Liver (tissue), 9 donors: ENCODE measurements around the gene RALGPS2. TPM values are rescaled to one million over a fixed set of nuclear protein-coding genes. Genes with fewer than 3 reads are reported as not detected.
A peak's percentile ranks its signal among the peaks of the same experiment; 100 is the strongest.

Experiments used
- DNase-seq: peaks from one replicate; pipeline ENCODE4 v3.0.0-alpha.2; 2017; ENCODE audit warnings: low spot score
- H3K27ac ChIP-seq, 2 donors: one replicate each; pipeline ENCODE4 v1.7.0; 2013; ENCODE audit warnings: inconsistent platforms in 2 of 2, low read length in 2 of 2, control low read depth in 1 of 2, low read depth in 1 of 2, mild to moderate bottlenecking in 1 of 2
- H3K27me3 ChIP-seq, 4 donors: one replicate each; pipeline versions ENCODE4 v1.6.1 to v1.7.0; 2013; ENCODE audit warnings: low read length in 3 of 4, inconsistent platforms in 1 of 4, mild to moderate bottlenecking in 1 of 4, moderate library complexity in 1 of 4; ENCODE audit not compliant: control insufficient read depth in 4 of 4, insufficient read depth in 4 of 4
- H3K36me3 ChIP-seq, 4 donors: one replicate each; pipeline versions ENCODE4 v1.6.1 to v1.7.0; 2013; ENCODE audit warnings: low read length in 3 of 4, mild to moderate bottlenecking in 3 of 4, low read depth in 1 of 4, moderate library complexity in 1 of 4; ENCODE audit not compliant: control insufficient read depth in 4 of 4, insufficient read depth in 3 of 4
- H3K4me1 ChIP-seq, 4 donors: one replicate each; pipeline versions ENCODE4 v1.6.1 to v1.7.0; 2013; ENCODE audit warnings: low read length in 3 of 4, mild to moderate bottlenecking in 3 of 4, moderate library complexity in 1 of 4; ENCODE audit not compliant: control insufficient read depth in 4 of 4, insufficient read depth in 4 of 4
- H3K4me3 ChIP-seq, 3 donors: one replicate each; pipeline versions ENCODE4 v1.6.1 to v1.7.0; 2013; ENCODE audit warnings: low read length in 3 of 3, control low read depth in 1 of 3, low read depth in 1 of 3, mild to moderate bottlenecking in 1 of 3
- H3K9ac ChIP-seq, 2 donors: one replicate each; pipeline ENCODE4 v1.7.0; 2013; ENCODE audit warnings: low read length in 2 of 2, mild to moderate bottlenecking in 2 of 2, moderate library complexity in 2 of 2, control low read depth in 1 of 2, low read depth in 1 of 2
- H3K9me3 ChIP-seq, 4 donors: one replicate each; pipeline versions ENCODE4 v1.6.1 to v1.7.0; 2013; ENCODE audit warnings: low read length in 3 of 4; ENCODE audit not compliant: control insufficient read depth in 4 of 4
- ATF3 ChIP-seq: IDR thresholded peaks from 2 replicates; pipeline ENCODE4 v1.6.1; 2016; ENCODE audit warnings: antibody characterized with exemption
- CTCF ChIP-seq: fragments of 150-350 bp; IDR thresholded peaks from 2 replicates; pipeline ENCODE4 v1.5.1; 2017; ENCODE audit warnings: improper control_type of control experiment, low read depth, low read length; ENCODE audit not compliant: missing input control
- FOXA1 ChIP-seq: IDR thresholded peaks from 2 replicates; pipeline ENCODE4 v1.6.1; 2016; ENCODE audit warnings: antibody characterized with exemption
- FOXA2 ChIP-seq: IDR thresholded peaks from 2 replicates; pipeline ENCODE4 v1.6.1; 2016; ENCODE audit warnings: antibody characterized with exemption
- GABPA ChIP-seq, 2 donors: IDR thresholded peaks in 1 of 2; conservative IDR thresholded peaks in 1 of 2; 2 replicates each; pipeline ENCODE4 v1.6.1; 2016; ENCODE audit warnings: antibody characterized with exemption in 2 of 2, mild to moderate bottlenecking in 1 of 2, moderate library complexity in 1 of 2
- HNF4A ChIP-seq, 2 donors: conservative IDR thresholded peaks; 2 replicates each; pipeline ENCODE4 v1.6.1; 2016; ENCODE audit warnings: antibody characterized with exemption in 2 of 2, mild to moderate bottlenecking in 2 of 2
- HNF4G ChIP-seq: IDR thresholded peaks from 2 replicates; pipeline ENCODE4 v1.6.1; 2016; ENCODE audit warnings: antibody characterized with exemption
- JUND ChIP-seq, 2 donors: IDR thresholded peaks; 2 replicates each; pipeline ENCODE4 v1.6.1; 2016; ENCODE audit warnings: antibody characterized with exemption in 2 of 2
- MAX ChIP-seq: IDR thresholded peaks from 2 replicates; pipeline ENCODE4 v1.6.1; 2016; ENCODE audit warnings: antibody characterized with exemption
- NR2F2 ChIP-seq: IDR thresholded peaks from 2 replicates; pipeline ENCODE4 v1.6.1; 2016; ENCODE audit warnings: antibody characterized with exemption
- RAD21 ChIP-seq, 2 donors: IDR thresholded peaks; 2 replicates each; pipeline ENCODE4 v1.6.1; 2016; ENCODE audit warnings: antibody characterized with exemption in 2 of 2, mild to moderate bottlenecking in 2 of 2
- REST ChIP-seq: IDR thresholded peaks from 2 replicates; pipeline ENCODE4 v1.6.1; 2016; ENCODE audit warnings: antibody characterized with exemption, mild to moderate bottlenecking
- RXRA ChIP-seq, 2 donors: IDR thresholded peaks; 2 replicates each; pipeline ENCODE4 v1.6.1; 2017 to 2018; ENCODE audit warnings: antibody characterized with exemption in 2 of 2, mild to moderate bottlenecking in 1 of 2
- SP1 ChIP-seq: IDR thresholded peaks from 2 replicates; pipeline ENCODE4 v1.6.1; 2018; ENCODE audit warnings: antibody characterized with exemption, mild to moderate bottlenecking
- YY1 ChIP-seq: IDR thresholded peaks from 2 replicates; pipeline ENCODE4 v1.6.1; 2016; ENCODE audit warnings: antibody characterized with exemption, mild to moderate bottlenecking
- ZBTB33 ChIP-seq: IDR thresholded peaks from 2 replicates; pipeline ENCODE4 v1.6.1; 2016; ENCODE audit warnings: antibody characterized with exemption
- WGBS: extraction: QIAGEN DNeasy Blood & Tissue Kit; methylation state at CpG from one replicate; pipeline ENCODE4 v1.1.7; 2013; 5-methylcytosine and 5-hydroxymethylcytosine counted together
- polyA plus RNA-seq, 2 donors: library from polyadenylated mRNA; stranded (reverse) in 1 of 2; unstranded in 1 of 2; fragments of 200-250 nt in 1 of 2; fragments of >200 nt in 1 of 2; fragmentation: Nextera tagmentation in 1 of 2; extraction: Ambion mirVana in 1 of 2; gene quantifications; one replicate each; pipeline versions ENCODE4 v1.2.1 to v1.2.3, GENCODE V29; 2013 to 2015
- total RNA-seq, 2 donors: library from RNA; depleted of rRNA; stranded (reverse); fragments of >200 nt; gene quantifications; one replicate each; pipeline ENCODE4 v1.2.3, GENCODE V29; 2014
- donor health status: healthy.
- donor health status: healthy.
- donor health status: healthy.
- donor health status: healthy.
- donor health status: healthy.

RALGPS2 gene
- total and polyA plus RNA-seq, 4 donors = 8.1 to 39.2 (median 16.9) TPM

- H3K9me3 ChIP-seq = no peaks in the 10 kb centered on the region
- H3K4me1 ChIP-seq = peaks cover 0 to 10% (median 2%) of the 10 kb centered on the region in 4 donors
- TF ChIP-seq RXRA (IDR thresholded peaks at IDR 0.05) (peak; percentile 64), CTCF (no peak), MAX (no peak), HNF4A (conservative IDR thresholded peaks at IDR 0.05) (peak in 1 of 2 donors; percentile 51), GABPA (IDR thresholded peaks at IDR 0.05 in 1 of 2, conservative IDR thresholded peaks at IDR 0.05 in 1 of 2) (no peak), SP1 (peak; percentile 23), RAD21 (IDR thresholded peaks at IDR 0.05) (peak; percentile 41 to 51), ZBTB33 (no peak), FOXA2 (no peak), FOXA1 (no peak), NR2F2 (peak; percentile 17), YY1 (no peak)
- no peak overlapping the region for H3K9ac ChIP-seq
- no peak overlapping the region for H3K27ac ChIP-seq
- no peak for DNase-seq
- H3K27me3 ChIP-seq = no peaks in the 10 kb centered on the region
- H3K36me3 ChIP-seq = no peaks in the 10 kb centered on the region
- H3K4me3 ChIP-seq = no peak overlapping the region
- 33% methylated on average over 2 of the region's 2 CpGs for WGBS
These were observed 18.6 kb upstream of the RALGPS2 start for GRCh38 chr1:178706432-178706831.

- Histone ChIP-seq H3K4me1 (no peaks in the 10 kb centered on the region), H3K4me3 (no peak overlapping the region), H3K36me3 (no peaks in the 10 kb centered on the region), H3K9me3 (no peaks in the 10 kb centered on the region), H3K27ac (no peak overlapping the region), H3K27me3 (no peaks in the 10 kb centered on the region), H3K9ac (no peak overlapping the region)
- no peak for TF ChIP-seq ZBTB33
- no peak for TF ChIP-seq YY1
- no peak for TF ChIP-seq JUND (IDR thresholded peaks at IDR 0.05)
- no peak for TF ChIP-seq SP1
- TF ChIP-seq RAD21 (IDR thresholded peaks at IDR 0.05) = no peak
- TF ChIP-seq MAX = no peak
- TF ChIP-seq FOXA1 = no peak
- TF ChIP-seq CTCF = no peak
- no peak for TF ChIP-seq NR2F2
- no peak for TF ChIP-seq ATF3
- TF ChIP-seq RXRA (IDR thresholded peaks at IDR 0.05) = no peak
- TF ChIP-seq HNF4G = no peak
- no peak for TF ChIP-seq REST
- TF ChIP-seq HNF4A (conservative IDR thresholded peaks at IDR 0.05) = no peak
- no peak for TF ChIP-seq FOXA2
- DNase-seq = no peak
- WGBS = 69% methylated on average over 2 of the region's 2 CpGs
These were observed 11.8 kb upstream of the RALGPS2 start for GRCh38 chr1:178713259-178713658.
